ENCODE data around the gene PCARE.
"Not testable (repeated sequence)": the region's sequence is repeated elsewhere in the genome, so short reads cannot be mapped to it uniquely, and the experiment has no call there.

The PCARE gene

GRCh38 chr2:29074411-29074810 lies at the start of gene PCARE:
TSS of gene PCARE (minus strand) at chr2:29074523. CDS start at chr2:29074261, 262 bp downstream.
- no peak for FAIRE-seq
- DNase-seq (ENCODE audit: low spot score), result no peak

DNA sequence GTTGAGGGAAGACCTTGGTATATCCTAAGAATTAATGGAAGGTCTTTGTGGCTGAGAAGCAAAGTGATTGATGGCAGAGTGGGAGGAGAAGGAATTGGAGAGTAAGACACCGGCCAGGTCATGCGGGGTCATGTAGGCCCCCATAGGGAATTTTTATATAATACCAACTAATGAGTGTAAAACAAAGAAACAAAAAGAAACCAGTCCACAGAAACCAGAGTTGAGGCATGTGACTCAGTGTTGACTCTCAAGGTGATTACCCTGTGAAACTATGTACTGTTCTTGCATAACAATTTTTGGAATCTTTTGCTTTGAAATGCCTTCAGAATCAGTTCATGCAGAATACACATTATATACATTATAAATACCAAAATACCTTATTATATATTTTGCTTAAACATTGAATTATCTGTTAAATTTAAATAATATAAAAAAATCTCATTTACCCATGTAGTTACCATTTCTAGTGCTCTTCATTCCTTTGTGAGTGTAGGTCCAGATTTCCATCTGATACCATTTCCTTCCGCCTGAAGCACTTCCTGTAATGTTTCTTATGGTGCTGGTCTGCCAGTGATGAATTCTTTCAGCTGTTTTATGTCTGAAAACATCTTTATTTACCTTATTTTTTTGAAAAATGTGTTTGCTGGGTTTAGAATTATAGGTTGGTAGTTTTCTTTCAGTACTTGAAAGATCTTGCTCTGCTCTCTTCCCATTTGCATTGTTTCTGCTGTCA lies 49.5 kb upstream of the PCARE start:
- FAIRE-seq, result no peak
- DNase-seq (ENCODE audit: low spot score), result peak; percentile 48

DNA sequence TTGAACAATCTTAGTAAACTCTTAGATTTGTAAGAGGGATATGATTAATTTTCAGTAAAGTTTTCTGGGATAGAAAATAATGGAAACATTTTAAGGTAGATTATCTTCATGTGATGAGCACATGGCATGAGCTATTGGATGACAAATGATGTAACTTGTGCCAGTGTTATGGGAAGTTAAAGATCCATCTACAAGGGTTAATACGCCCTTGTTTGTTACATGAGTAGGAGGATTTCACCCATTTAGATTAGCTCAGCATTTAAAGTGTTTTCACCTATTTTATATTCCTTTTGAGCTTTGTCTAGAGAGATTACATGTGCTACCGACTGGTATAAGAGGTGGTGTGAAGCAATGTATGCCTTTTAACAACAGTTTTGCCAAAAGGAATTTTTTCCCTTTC lies 46.5 kb upstream of the PCARE start:
- FAIRE-seq, result no peak
- no peak for DNase-seq (ENCODE audit: low spot score)

DNA sequence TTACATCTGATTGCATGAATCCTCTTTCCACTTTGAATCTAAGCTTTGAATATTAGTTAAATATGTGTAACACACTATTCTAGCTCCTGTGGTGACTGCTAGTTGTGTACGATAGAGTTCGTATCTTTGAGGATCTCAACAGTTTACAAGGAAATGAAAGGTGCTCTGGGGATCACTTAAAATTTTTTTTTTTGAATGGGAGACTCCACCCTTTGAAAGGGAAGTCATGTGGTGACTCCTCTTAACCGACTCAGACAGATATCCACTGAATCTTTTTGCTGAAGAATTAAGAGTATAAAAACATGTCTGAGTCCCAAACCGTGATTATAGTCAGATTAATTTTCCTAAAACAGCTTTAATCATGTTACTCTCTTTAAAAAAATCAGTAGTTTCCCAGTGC lies 44.9 kb upstream of the PCARE start:
- FAIRE-seq (no peak), DNase-seq (ENCODE audit: low spot score) (no peak)

- FAIRE-seq, result no peak
- DNase-seq (ENCODE audit: low spot score), result peak; percentile 71
These were observed 43.4 kb upstream of the PCARE start for GRCh38 chr2:29117636-29118303.

GRCh38 chr2:29115797-29116781 lies 41.8 kb upstream of the PCARE start:
- DNase-seq (ENCODE audit: low spot score), result no peak
- peak; percentile 5 for FAIRE-seq

- no peak for FAIRE-seq
- peak; percentile 76 for DNase-seq (ENCODE audit: low spot score)
These were observed 40.8 kb upstream of the PCARE start, which contains the start of gene CLIP4 for GRCh38 chr2:29114946-29115609. TSS of gene CLIP4 (plus strand) at chr2:29115415. CDS start at chr2:29121389, 5,974 bp downstream.

DNA sequence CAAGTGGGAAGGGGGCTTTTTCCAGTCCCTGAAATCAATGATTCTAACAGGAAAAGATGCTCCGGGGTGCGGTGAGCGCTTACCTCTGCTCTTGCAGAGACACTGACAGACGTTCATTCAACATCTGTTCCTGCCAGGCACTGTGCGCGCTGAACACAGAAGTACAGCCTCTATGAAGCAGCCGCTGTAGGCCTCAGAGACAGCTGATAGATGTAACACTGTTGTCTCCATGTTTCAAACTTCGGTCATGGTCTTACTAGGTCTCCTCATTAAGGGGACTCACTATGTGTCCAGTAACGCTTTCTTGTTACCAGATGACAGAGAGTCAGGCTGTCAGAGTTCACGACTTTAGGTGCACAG lies 40.2 kb upstream of the PCARE start:
- DNase-seq (ENCODE audit: low spot score), result no peak
- peak; percentile 32 for FAIRE-seq

GRCh38 chr2:29113891-29114321 lies 39.6 kb upstream of the PCARE start:
- DNase-seq (ENCODE audit: low spot score), result peak; percentile 66
- FAIRE-seq, result no peak

DNA sequence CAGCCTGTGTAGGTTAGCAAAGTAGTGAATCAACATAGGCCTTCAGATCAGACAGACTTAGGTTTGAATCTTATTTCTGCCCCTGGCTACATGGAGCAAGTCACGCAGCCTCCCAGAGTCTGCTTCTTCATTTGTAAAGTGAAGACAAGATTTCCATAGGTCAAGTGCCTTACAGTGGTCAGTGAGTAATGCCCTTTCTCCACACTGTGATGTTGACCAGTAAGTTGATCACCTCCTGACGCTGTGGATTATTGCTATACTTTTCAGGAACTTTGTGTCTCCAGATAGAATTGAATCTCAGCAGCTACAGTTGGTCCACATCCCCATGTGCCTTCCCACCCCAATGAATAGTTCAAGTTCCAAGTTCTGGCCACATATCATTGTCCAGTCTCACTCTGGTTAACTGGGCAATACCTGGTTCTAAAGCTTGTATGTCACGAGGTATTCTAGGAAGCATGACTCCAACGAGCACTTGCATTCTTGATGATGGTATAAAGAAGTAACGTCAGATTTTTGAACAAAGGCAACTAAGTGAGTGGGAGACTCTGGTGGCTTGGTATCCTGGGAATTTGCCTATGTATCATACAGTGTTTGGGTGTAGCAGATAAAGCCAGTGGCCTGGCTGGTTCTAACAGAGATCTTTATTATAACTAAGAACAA lies 38.8 kb upstream of the PCARE start:
- FAIRE-seq, result no peak

DNA sequence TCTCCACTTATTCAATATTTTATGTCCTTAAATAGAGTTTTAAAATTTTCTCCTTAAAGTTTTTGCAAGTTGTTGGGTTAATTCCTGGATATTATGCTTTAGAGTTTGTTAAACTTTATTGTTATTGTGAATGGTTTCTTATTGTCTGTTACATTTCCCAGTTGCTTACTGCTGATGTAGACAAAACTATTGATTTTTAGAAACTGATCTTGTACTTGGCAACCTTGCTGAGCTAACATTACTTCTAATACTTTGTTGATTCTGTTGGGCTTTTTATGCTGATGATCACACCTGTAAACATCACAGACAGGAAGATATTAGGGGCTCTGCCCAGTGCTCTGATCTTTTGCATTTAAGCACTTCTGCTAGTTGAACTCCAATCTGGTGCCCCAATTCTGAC lies 38.1 kb upstream of the PCARE start:
- FAIRE-seq, result no peak

More for the DNA sequence above, 38.8 kb upstream of the PCARE start:
- no peak for DNase-seq (ENCODE audit: low spot score)

GRCh38 chr2:29110916-29111535 lies 36.7 kb upstream of the PCARE start:
- no peak for FAIRE-seq
- no peak for DNase-seq (ENCODE audit: low spot score)

More for the DNA sequence above, 38.1 kb upstream of the PCARE start:
- no peak for DNase-seq (ENCODE audit: low spot score)

- FAIRE-seq (no peak), DNase-seq (ENCODE audit: low spot score) (no peak)
These were observed 34.9 kb upstream of the PCARE start for GRCh38 chr2:29109246-29109645.

GRCh38 chr2:29108225-29108624 lies 33.9 kb upstream of the PCARE start:
- DNase-seq (ENCODE audit: low spot score) (peak; percentile 85), FAIRE-seq (peak; percentile 70)

- not testable (repeated sequence) for DNase-seq (ENCODE audit: low spot score); FAIRE-seq
These were observed 33.2 kb upstream of the PCARE start for GRCh38 chr2:29107547-29107946.

DNA sequence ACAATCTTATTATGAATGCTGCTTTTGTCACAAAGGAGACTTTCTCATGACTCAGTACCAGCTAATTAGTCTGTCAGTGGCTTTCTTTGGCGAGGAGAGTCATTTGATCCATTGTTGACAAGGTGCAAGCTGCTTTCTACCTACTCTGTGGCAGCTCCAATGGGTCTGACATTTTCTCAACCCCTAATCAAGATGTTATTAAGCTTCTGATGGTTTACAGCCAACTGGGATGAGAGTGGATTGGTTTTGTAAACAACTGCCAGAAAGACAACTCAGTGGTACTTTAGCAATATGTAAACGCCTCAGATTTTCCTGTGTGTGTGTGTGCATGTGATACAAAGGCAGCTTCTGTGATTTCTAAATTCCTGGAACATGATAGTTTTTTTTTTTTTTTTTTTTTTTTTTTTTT lies 32.7 kb upstream of the PCARE start:
- FAIRE-seq (peak; percentile 27), DNase-seq (ENCODE audit: low spot score) (peak; percentile 49)

DNA sequence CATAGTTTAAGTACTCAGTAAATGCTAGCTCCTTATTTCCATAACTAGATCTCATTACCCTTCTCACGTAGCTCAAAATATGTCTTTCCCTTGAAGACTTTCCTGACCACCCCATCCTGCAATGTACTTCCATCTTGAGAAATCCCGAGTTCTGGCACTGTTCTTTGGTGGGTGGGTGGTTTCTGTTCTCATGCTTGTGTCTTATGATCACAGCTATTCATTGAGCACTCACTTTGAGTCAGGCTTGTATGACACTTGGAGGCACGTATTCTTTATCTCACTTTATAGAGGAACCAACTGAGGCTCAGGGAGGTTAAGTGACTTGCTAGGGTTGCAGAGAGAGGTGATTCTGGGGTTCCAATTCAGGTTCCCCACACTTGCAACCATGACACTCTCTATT lies 31.9 kb upstream of the PCARE start:
- DNase-seq (ENCODE audit: low spot score) (no peak), FAIRE-seq (no peak)

- no peak for DNase-seq (ENCODE audit: low spot score)
- peak; percentile 20 for FAIRE-seq
These were observed 31.1 kb upstream of the PCARE start for GRCh38 chr2:29105375-29105774.

DNA sequence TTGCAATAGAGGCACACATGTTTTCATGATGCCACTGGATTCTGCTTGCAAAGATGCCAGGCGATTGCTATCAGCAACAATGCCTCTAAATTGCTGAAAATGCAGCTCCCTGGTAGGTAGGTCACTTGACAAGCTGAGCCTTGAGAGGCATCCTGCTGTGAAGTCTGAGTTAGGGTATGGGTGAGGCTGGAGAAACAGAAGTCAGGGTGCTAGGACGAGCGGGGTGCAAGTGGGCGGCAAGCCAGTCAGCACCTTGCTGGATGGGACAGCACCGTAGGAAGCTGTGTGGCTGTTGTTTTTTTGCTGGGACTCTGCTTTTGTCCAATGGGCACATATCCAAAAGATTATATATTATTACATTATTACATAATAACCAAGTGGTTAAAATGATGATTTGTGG lies 30.4 kb upstream of the PCARE start:
- FAIRE-seq, result no peak
- DNase-seq (ENCODE audit: low spot score), result no peak

- FAIRE-seq (peak; percentile 62), DNase-seq (ENCODE audit: low spot score) (no peak)
These were observed 26.2 kb upstream of the PCARE start for GRCh38 chr2:29100564-29100963.
